Measurements from ENCODE around the gene CERS6.

CERS6 gene

DNA sequence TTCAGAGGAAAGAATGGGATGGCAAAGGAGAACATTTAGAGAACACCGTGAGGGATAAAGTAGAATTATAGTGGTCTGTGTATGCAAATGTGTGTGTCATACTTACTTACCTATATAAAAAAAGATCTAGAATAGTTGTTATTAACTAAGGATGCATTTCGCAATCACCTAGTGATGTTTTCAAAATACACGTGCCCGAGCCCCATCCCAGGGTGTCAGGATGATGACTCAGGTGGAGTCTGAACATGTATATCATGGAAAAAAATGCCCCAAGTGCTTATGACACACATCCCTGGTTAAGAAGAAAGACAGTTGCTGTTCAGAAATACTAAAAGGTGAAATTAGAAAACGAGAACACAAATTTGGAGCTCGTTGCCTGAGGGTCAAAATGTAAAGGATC is 109.0 kb downstream of the CERS6 start:
- peak in 1 of 2 donors; percentile 9 for DNase-seq (ENCODE audit: extremely low read depth in 1 of 2, low read depth in 1 of 2)

DNA sequence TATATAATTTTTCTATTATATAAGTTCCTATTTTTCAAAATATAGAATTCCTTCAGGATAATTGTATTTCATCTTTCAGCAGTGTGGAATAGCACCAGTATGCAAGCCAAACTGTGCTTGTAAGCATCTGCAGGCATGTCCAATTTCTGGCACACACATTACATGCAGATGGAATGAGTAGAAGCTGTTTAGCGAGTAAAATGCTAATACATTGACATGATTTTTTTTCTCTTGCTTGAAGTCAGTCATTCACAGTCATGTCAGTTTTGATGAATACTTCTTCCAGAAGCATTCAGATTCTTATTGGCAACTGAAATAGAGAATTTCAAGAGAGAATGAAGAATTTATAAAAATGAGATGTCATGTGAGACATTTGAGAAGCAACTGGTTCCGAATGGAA is 109.4 kb downstream of the CERS6 start:
- no peak for DNase-seq (ENCODE audit: extremely low read depth in 1 of 2, low read depth in 1 of 2)

DNA sequence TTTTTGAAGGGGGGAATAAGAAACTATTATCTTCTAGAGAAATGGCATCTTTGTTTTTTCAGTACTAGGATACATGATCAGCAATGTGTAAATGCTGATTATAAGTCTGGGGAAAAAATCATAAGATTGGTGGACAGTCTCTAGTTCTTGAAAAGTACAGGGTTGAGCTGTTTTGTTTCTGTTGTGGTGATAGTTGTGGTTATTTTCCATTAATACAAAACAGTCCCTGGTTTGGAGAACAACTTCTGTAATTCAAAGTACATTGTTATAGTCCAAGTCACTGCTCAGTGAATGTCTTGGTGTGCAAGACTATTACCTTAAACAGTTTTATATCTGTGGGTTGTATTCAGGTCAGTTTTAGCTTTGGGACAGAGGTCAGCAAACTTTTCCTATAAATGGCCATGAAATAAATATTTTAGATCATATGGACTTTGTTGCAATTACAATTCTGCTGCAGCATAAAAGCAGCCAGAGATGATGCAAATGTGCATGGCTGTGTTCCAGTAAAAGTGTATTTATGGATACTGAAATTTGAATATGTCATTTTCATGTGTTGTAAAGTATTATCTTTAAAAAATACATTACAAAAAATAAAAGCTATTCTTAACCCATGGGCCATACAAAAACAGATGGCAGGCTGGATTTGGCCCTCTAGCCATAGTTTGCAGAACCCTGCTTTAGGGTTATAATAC is 111.0 kb downstream of the CERS6 start:
- no peak for DNase-seq (ENCODE audit: extremely low read depth in 1 of 2, low read depth in 1 of 2)

DNA sequence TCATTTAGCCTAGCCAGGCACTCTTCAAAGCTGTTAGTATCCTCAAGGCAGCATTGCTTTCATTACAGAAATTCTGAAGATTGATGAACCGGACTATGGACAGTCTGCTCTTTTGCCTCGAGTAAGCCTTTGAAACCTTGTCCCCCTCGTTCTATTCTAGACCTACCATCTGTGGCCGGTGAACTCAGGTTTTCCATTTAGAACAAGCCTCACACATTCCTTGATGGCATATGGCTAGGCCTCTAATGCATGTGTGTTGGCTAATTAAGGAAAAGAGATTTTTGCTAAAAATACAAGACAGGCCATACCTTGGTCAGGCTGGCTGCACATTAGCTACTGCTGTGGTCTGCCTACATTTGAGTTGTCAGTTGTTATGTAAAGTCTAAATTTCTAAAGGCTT is 111.8 kb downstream of the CERS6 start:
- no peak for DNase-seq (ENCODE audit: extremely low read depth in 1 of 2, low read depth in 1 of 2)

DNA sequence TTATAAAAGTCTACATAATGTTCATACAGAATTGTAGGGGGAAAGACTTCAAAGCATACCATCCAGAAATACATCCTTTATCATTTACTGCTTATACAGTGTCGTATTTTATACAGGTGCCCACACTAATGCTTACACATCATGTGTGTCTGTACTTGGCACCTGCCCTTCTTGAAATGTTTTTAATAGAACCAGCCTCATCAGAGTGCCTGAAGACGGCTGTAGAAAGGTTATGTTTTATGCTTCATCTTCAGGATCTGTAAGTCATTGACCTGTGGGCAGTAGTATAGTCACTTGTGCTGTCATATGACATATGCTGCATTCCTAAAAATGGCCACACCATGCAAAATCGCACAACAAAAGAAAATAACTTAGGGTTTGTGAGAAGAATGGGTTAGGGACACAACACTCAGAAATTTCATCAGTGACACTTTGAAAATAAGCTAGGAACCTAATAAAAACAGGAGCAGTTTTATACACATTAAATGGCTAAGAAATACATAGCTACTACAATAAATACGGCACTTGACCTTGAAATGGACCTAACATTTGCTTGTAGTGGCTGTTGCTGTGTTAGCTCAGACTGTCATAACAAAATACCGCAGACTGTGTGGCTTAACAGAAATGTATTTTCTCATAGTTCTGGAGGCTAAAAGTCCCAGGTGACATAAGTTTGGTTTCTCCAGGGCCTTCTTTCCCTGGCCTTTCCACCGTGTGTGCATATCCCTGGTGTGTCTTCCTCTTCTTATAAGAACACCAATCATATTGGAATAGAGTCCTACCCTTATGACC is 112.6 kb downstream of the CERS6 start:
- DNase-seq (ENCODE audit: extremely low read depth in 1 of 2, low read depth in 1 of 2), result no peak

DNA sequence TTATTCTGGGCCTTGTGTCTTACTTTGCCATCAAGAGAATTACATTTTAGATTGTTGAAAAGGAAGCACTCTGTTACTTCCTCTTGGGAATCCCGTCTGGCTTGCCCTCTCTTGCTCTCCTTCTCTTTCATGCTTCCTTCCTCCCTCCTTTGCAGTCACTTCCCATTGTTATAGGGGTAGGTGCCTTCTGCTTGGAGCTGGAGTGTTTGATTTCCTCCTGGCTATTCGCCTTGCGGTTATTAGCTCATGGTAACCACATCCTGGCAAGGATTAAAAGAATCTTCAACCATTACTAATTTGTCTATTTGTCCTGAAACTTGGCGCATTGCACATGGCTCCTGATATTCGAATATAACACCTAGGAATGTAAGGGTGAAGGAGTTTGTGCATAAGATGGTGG is 115.0 kb downstream of the CERS6 start:
- no peak for DNase-seq (ENCODE audit: extremely low read depth in 1 of 2, low read depth in 1 of 2)

DNA sequence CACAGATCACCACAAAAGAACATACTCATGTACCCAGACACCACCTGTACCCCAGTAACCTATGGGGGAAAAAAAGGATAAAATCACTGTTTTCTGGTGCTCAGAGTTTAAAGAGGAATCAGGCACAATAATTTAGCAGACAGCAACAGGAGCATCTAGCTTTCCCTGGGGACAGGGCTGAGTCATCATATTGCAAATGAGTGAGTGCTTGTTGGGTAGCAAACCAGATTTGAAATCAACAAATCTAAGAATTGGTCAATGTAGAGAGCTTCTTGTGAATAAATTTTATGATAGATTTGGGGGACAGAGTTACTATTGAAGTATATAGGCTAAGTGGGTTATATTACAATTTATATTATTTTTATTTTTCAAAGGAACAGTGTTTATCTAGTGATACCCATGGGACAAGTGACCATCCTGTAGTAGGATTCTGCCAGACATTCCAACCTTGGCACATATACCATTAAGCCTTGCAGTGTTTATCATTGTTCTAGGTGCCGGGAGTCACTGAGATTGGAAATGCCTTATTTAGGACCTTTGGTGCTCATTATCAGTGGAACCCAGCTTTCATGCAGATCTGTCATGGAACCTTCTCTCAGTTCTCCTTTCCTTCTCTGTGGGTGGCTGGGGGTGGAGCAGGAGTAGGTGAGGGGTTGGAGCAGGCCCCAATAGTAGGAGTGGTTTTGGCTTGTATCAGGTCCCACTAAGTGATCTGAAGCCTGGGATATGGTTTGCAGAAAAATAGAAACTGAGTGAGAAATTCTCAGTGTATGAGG is 117.2 kb downstream of the CERS6 start:
- no peak for DNase-seq (ENCODE audit: extremely low read depth in 1 of 2, low read depth in 1 of 2)

DNA sequence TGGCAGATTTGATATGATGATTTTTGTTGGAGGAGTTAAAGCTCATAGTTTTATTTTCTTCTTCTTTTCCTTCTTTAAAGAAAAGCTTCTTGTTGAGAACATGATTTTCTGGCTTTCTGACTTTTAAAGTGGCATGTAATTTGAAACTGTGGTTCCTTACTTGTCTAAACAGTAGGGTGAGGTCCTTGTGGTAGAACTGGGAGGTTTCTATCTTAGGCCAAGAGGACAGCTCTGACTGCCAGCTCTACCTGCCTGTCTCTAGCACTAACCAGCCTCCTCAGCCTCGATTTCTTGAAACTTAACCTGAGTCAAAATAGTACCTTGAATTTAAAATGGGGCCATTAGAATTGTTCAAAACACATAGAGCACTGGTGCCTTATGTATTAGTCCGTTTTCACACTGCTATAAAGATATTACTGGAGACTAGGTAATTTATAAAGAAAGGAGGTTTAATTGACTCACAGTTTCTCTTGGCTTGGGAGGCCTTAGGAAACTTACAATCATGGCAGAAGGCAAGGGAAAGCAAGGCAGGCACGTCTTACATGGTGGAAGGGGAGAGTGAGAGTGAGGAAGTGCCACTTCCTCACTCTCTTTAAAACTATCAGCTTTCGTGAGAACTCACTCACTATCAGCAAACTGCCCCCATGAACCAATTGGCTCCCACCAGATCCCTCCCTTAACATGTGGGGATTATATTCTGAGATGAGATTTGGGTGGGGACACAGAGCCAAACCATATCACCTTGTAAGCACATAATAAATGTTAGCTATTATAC is 119.0 kb downstream of the CERS6 start:
- DNase-seq (ENCODE audit: extremely low read depth in 1 of 2, low read depth in 1 of 2), result no peak

DNA sequence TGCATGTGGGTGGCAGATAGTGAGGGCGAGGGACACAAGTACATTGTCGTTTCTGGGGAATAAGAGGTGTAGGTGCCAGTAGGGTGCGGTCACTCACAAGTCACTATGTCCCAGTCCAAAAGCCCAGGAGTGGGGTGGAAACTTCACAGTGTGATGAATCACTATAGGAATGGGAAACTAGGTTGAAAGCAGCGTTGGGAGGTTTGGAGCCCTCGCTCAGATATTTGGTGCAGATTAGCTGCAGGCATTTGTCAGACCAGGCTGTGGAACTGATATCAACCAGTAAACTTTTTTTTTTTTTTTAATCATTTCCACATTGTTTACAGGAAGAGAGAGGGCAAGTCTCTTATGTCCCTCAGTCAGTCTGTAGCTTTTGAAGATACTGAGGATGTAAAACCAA is 121.8 kb downstream of the CERS6 start:
- no peak for DNase-seq (ENCODE audit: extremely low read depth in 1 of 2, low read depth in 1 of 2)

DNA sequence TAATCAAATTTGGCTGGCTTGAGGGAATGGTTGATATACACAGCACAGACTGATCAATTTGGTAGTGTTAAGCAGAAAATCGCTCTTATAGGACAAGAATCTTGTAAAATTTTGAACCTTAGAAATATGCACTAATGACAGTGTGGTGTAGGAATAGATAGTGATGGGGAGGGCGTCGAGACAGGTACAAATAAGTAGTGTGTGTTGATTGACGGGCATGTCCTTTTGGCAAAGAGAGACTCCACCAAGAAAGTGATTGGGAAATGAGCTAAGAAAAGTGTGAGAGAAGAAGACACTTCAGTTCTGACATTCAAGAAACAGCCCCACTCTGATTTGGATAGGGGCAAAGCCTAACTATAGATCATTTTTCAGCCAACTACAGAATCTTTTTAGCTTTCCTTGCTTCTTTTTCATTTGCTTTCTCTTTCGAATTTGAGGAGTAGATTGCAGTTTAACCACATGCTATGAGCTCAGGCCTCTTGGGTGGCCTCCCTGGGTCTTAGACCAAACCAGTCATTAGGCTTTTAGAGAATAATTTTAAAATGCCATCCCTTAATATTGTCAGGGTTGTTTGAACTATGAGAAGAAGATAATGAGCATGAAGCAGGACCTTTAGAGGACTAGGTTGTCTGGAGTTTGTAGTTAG is 127.1 kb downstream of the CERS6 start:
- DNase-seq (ENCODE audit: extremely low read depth in 1 of 2, low read depth in 1 of 2), result no peak

DNA sequence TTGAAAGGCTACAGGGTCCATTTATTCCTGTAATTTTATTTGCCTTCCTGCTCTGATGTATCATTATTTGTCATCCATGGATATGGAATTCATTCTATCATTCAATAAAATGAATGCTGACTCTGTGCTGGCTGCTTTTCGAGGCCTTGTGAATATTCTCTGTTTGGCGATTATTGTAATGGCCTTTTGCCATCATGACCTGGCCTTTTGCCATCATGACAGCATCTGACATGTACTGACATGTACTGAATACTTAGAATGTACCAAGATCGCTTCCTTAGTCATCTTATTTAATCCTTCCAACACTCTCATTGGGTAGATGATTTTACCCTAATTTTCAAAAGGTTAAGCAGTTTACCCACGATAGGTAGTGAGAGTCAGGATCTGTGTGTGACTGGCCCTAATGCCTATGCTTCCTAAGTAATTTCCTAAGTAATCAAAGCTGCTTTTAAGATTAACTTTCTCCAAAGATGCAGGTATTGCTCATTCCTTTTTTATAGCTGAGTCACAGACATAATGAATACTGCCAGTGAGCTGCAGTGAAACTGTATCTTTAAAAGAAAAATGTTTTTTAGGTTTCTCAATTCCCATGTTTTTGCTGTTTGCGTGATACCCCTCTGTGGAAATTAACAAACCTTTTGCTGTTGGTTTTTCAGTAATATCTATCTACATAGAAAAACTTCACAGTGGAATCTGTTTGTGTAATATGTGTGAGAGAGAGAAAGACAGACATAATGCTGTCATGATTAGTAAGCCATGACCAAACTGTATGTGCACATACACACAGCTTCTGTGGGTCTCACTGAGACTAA is 127.8 kb downstream of the CERS6 start:
- no peak for DNase-seq (ENCODE audit: extremely low read depth in 1 of 2, low read depth in 1 of 2)

DNA sequence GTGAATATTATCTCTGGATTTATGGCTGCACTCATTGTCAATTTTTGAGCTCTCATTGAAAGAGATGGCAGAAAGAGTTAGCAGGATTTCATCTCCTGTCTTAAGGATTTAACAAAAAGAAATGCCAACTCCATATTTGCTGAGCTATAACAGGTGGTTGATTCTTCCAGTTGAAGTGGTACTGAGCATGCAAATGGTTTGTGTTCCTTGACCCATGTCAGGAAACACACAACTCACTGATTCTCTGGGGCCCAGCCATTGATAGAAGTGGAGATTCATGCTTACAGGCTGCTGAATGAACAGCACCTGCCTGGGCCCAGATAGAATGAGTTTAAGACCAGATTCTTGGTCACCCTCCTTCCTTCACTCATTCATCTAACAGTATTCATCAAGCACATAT is 128.8 kb downstream of the CERS6 start:
- no peak for DNase-seq (ENCODE audit: extremely low read depth in 1 of 2, low read depth in 1 of 2)

DNA sequence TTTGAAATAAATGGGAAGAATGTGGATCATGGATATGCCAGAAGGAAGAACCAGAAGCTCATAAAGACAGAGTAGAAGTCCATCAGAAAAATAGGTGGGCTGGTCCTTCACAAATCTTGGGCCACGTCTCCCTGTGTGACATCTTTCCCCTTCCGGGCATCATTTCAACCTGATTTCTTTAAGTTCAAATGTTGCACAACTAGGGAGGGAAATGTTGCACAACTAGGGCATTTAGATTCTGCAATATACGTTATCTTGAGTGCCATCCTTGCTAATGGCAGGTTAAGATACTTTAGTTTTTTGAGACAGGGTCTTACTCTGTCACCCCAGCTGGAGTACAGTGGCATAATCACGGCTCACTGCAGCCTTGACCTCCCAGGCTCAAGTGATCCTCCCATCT is 129.6 kb downstream of the CERS6 start:
- no peak for DNase-seq (ENCODE audit: extremely low read depth in 1 of 2, low read depth in 1 of 2)

DNA sequence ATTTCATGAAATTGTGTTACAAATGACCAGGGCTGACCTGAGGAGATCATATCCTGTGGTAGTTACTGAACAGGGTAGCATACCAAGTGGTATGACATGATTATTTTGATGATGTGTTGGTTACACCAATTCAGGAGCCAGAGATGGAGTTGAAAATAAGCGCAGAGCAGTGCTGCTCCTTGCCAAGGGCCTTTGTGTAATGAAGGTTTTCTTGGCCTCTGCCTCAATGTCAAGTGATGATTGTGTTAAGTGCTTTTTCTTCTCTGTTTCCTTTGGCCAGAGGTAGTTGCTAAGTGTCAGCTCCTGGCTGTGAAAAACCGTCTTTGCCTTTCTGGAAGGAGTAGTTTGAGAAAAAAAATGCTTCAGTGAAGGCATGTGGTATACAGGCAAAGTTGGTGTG is 131.2 kb downstream of the CERS6 start:
- no peak for DNase-seq (ENCODE audit: extremely low read depth in 1 of 2, low read depth in 1 of 2)

DNA sequence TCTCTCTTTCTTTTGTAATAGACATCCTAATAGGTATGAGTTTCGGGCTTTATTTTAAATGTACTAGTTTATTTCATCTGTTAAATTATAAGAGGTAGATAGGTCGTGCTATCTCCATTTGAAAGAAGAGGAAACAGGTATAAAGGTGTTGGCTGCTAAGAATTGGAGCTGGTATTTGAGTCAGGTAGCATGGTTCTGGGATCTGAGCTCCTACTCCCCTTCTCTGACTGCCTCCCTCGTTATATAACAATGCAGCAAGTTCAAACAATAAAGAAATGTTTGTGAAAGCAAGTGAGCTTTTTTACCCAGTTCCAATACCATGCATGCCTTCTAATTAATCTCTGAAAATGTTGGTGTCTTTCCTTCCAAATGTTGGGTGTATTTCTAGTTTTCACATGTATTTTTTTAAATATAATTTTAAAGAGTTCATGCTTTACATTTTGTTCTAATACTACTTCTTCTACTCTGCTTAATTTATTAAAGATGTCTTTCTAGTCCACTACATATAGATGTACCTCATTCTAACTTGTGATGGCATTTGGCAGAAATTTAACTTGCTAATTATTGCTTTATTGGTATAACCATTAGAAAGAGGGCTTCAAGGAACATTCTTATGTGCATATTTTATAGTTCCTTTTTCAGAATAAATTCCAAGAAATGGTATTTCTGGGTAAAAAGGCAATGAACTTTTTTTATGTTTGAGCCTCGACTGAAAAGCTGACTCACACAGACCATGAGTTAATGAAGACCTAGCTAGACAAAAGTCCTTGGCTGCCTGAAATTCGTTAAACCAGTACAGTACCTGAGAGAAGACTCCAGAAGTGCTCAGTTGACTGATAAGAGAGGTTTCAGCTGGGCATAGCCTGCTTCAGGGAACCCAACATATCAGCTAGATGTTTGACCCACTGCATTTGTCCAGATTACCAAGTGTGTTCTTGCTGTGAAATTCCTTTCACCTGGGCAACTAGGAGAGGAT is 133.5 kb downstream of the CERS6 start:
- DNase-seq (ENCODE audit: extremely low read depth in 1 of 2, low read depth in 1 of 2), result no peak

DNA sequence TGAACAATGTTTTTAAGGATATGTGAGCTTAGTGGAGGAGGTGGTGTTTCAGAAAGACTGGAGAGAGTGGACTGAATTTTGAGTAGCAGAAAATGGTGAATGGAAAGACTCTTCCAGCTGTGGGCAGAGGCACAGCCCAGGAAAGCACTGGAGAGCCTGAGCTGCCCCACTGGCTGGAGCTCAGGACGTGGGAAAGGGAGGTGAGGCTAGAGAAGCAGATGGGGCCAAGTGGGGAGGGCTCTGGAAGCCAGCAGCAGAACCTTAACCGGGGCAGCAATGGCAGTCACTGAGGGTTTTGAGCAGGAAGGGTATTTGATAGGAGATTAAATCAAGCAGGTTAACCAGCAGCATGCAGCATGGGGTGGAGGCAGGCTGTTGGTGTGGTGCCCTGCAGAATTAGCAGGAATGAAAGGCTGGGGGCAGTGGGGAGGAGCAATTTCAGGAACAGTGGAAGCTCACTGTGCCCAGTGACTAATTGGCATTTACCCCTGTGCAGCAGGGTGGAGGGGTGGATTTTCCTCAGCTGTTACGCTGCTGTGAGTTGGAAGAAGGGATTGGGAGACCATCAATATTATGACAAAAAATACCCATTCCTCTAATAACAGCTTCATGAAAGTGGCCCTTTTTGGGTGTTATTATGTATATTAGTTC is 136.2 kb downstream of the CERS6 start:
- DNase-seq (ENCODE audit: extremely low read depth in 1 of 2, low read depth in 1 of 2), result no peak

DNA sequence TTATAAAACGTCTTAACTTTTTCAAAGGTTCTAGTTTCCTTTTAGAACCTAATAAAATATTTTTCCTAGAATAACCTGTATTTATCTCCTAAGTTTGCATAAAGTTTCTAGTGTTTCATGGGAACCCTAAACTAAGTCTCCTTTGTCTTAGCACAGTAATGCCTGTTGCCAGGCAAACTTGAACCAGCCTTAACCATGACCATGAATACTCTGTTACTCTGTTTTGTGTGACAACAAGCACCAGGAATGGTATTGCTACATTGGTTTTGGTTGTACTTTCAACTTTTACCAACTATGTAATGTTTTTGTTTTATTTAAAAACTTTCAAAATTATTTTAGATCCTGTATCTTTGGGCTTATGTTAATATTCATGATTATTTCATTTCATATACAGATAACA is 137.6 kb downstream of the CERS6 start:
- DNase-seq (ENCODE audit: extremely low read depth in 1 of 2, low read depth in 1 of 2), result no peak

DNA sequence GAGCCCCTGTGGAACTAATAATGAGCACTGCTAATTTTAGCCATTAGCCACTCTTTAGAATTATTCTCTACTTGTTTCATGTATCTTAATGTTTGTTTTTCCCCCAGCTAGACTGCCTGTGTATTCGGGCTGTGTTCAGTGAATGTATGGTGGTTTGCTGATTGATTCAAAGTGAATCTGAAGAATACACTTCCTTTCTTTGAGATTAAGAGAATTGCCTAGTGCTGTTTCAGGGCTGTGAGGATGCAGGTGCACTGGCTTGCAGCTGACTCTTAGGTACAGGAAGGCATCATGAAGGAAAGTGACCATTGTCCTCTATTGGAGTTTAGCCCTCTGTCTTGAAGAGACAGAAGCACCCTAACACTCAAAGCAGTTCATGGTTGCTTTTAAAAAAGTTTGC is 138.7 kb downstream of the CERS6 start:
- DNase-seq (ENCODE audit: extremely low read depth in 1 of 2, low read depth in 1 of 2), result no peak

Measured in stimulated activated CD8-positive, alpha-beta memory T cell treated with anti-CD3 and anti-CD28 coated beads, Interleukin-7, amount 100 ng/mL, for 48 hours (primary cell).